ENCODE measurements around the gene LRRC23.

DNA sequence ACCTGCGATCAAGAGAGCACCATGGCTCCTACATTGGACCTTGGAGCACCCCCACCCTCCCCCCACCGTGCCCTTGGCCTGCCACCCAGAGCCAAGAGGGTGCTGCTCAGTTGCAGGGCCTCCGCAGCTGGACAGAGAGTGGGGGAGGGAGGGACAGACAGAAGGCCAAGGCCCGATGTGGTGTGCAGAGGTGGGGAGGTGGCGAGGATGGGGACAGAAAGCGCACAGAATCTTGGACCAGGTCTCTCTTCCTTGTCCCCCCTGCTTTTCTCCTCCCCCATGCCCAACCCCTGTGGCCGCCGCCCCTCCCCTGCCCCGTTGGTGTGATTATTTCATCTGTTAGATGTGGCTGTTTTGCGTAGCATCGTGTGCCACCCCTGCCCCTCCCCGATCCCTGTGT, 37.2 kb downstream of the LRRC23 start:
- no peak for TF ChIP-seq CTCF (IDR thresholded peaks at IDR 0.05)
- no peak for TF ChIP-seq EZH2 (IDR thresholded peaks at IDR 0.05)
- no peak for TF ChIP-seq EZH2phosphoT487 (IDR thresholded peaks at IDR 0.05)

All from neural progenitor cell (in vitro differentiated cells).